HFFc6 (cell line): ENCODE data around the gene WHRN. TPM values are rescaled to one million over a fixed set of nuclear protein-coding genes. Genes with fewer than 3 reads are reported as not detected.

Experiments used
- DNase-seq: peaks from one replicate; pipeline ENCODE4 v3.0.0-alpha.2; 2018
- H3K27ac Mint-ChIP-seq: 2 replicates; pipeline ENCODE4 v1.8.0; 2020; ENCODE audit warnings: mild to moderate bottlenecking, mixed read lengths
- H3K27me3 Mint-ChIP-seq: 2 replicates; pipeline ENCODE4 v1.8.0; 2021; ENCODE audit warnings: mild to moderate bottlenecking, moderate library complexity, mixed read lengths; ENCODE audit not compliant: insufficient read depth
- H3K36me3 Mint-ChIP-seq: 2 replicates; pipeline ENCODE4 v1.8.0; 2021; ENCODE audit warnings: low read depth, mixed read lengths
- H3K4me1 Mint-ChIP-seq: 2 replicates; pipeline ENCODE4 v1.8.0; 2020; ENCODE audit warnings: low read depth, mixed read lengths
- H3K4me3 Mint-ChIP-seq: 2 replicates; pipeline ENCODE4 v1.8.0; 2020; ENCODE audit warnings: mild to moderate bottlenecking, moderate library complexity, mixed read lengths
- H3K9me3 Mint-ChIP-seq: 2 replicates; pipeline ENCODE4 v1.8.0; 2020; ENCODE audit warnings: mild to moderate bottlenecking, mixed read lengths
- total RNA-seq, 6 experiments: library from RNA; stranded (reverse); fragmentation: NEBNext Ultra II Directional; extraction: Animal tissue kit (Norgen Biotek cat#: 25700); gene quantifications; 2 replicates in 1 of 6; 3 replicates in 5 of 6; pipeline ENCODE4 v1.2.3, GENCODE V29; 2021
- TF ChIP-seq, protein P1 (sequence below): fragments of 200-600 bp; sonication (generic); IDR thresholded peaks from 2 replicates; pipeline ENCODE4 v1.5.0; 2021; ENCODE audit warnings: antibody characterized with exemption, mild to moderate bottlenecking

The WHRN gene
- total RNA-seq, 6 experiments from 2014 or later, result 3.0 to 4.8 (median 3.6) TPM

DNA sequence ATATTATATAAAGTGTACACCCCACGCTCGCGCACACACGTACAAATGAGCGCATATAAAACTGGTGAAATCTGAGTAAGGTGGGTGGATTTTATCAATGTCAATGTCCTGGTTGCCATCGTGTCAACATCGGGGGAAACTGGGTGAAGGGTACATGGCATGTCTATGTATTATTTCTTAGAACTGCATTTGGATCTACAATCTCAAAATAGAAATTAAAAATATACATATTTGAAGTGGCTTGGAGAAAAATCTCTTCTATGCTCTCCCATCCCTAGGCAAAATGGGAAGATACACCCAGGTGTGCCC, 763 bp upstream of the WHRN start:
- no peak for DNase-seq
- Mint-ChIP-seq H3K4me1 (peaks cover 33% of the 10 kb centered on the region), H3K4me3 (peak overlapping the region; percentile 90), H3K9me3 (no peaks in the 10 kb centered on the region), H3K27me3 (peaks cover 29% of the 10 kb centered on the region), H3K36me3 (no peaks in the 10 kb centered on the region), H3K27ac (peak overlapping the region; percentile 93)
- TF ChIP-seq, protein P1, sequence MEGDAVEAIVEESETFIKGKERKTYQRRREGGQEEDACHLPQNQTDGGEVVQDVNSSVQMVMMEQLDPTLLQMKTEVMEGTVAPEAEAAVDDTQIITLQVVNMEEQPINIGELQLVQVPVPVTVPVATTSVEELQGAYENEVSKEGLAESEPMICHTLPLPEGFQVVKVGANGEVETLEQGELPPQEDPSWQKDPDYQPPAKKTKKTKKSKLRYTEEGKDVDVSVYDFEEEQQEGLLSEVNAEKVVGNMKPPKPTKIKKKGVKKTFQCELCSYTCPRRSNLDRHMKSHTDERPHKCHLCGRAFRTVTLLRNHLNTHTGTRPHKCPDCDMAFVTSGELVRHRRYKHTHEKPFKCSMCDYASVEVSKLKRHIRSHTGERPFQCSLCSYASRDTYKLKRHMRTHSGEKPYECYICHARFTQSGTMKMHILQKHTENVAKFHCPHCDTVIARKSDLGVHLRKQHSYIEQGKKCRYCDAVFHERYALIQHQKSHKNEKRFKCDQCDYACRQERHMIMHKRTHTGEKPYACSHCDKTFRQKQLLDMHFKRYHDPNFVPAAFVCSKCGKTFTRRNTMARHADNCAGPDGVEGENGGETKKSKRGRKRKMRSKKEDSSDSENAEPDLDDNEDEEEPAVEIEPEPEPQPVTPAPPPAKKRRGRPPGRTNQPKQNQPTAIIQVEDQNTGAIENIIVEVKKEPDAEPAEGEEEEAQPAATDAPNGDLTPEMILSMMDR, result no peak

DNA sequence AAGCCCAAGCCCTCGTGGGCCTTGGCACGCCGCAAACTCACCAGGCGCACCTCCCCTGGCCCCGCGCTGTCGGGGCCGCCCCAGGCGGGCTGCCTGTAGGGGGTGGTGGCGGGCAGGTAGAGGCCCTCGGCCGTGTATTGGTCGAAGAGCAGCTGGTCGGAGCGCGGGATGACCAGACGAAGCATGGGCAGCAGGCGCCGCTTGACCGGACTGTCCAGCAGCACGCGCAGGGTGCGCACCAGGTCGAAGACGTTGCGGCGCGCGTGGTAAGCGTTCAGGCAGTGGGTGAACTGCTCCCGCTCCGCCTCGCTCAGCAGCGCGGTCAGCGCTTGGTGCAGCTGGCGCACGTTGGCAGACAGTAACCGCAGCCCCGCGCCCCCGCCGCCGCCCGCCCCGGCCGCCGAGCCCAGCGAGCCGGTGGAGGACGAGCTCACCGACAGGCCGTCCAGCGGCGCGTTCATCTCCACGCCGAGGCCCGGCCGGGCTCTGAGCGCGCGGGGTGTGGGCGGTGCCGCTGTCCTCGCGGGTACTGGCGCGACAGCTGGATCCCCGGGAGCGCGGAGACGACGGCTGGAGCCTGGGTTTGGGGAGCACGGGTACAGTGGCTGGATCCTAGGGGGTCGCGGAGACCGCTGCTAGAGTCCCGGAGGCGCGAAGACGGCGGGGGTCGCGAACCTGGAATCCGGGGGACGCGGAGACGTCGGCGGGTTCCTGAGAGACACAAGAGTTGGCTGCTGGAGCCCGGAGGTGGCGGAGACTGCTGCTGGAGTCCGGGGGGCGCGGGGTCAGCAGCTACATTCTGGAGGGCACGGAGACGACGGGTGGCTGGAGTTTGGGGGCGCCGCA, 709 bp downstream of the WHRN start:
- TF ChIP-seq, protein P1, result peak; percentile 55; the same call in 1 of the 2 replicates
- no peaks in the 10 kb centered on the region for H3K36me3 Mint-ChIP-seq
- peaks cover 33% of the 10 kb centered on the region for H3K4me1 Mint-ChIP-seq
- peak overlapping the region; percentile 90 for H3K4me3 Mint-ChIP-seq
- H3K9me3 Mint-ChIP-seq, result no peaks in the 10 kb centered on the region
- peaks cover 26% of the 10 kb centered on the region for H3K27me3 Mint-ChIP-seq
- no peak for DNase-seq
- peak overlapping the region; percentile 73 for H3K27ac Mint-ChIP-seq

DNA sequence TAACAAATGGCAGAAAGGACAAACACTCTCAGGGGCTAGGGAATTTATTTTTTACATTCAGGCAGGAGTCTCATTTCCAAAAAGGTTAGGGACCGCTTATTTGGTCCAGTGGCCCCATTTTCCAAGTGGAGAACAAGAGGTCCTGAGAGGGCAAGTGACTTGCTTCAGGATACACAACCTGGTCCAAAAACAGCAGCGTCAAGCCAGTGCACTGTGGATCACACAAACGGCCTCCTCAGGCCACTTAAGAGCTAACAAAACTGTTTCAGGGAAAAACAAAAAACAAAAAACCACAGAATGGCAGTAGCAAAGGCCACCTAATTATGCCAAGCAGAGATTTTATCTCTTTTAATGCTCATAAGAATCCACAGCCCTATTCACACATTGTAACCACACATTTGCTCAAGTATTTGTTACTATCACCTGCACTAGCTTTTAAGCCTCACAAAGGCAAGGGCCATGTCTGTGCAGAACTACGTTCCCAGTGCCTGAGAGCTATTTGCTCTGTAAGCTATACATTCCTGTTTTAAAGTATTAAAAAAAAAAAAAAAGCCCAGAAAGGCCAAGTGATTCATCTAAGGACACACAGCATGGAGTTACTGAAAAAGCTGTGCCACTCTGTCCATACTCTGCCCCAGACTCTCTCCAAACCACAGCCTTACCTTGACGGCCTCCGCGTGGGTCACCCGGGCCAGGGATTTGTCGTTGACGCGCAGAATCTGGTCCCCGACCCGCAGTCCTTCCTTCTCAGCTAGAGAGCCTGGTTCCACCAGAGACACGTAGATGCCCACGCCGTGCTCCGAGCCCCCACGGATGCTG, 1.5 kb downstream of the WHRN start:
- Mint-ChIP-seq H3K36me3 (no peaks in the 10 kb centered on the region), H3K4me3 (peak overlapping the region; percentile 67), H3K9me3 (no peaks in the 10 kb centered on the region), H3K27me3 (peaks cover 19% of the 10 kb centered on the region), H3K27ac (no peak overlapping the region), H3K4me1 (peaks cover 33% of the 10 kb centered on the region)
- TF ChIP-seq, protein P1, result no peak
- no peak for DNase-seq

DNA sequence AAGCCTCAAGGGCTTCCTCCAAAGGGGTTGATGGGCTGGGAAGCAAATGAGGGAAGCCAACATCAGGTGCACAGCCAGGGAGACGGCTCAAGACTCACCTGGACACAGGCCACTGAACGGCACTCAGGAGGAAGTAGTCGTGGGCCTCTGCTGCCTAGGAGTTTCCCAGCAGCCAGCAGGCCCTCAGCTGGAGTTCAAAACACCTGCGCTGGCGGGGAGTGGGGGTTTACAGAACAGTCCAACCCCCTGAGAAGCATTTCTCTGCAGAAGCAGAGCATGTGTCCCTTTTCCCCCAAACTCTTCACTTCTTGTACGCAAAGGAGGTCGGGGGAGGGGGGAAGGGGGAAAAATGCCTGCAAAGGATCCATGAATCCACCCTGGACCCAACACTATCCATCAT, 2.3 kb downstream of the WHRN start:
- Mint-ChIP-seq H3K36me3 (no peaks in the 10 kb centered on the region), H3K27ac (no peak overlapping the region), H3K27me3 (peaks cover 12% of the 10 kb centered on the region), H3K9me3 (no peaks in the 10 kb centered on the region), H3K4me1 (peaks cover 33% of the 10 kb centered on the region), H3K4me3 (peak overlapping the region; percentile 26; the same call in 1 of the 2 replicates)
- no peak for DNase-seq
- TF ChIP-seq, protein P1, result no peak

DNA sequence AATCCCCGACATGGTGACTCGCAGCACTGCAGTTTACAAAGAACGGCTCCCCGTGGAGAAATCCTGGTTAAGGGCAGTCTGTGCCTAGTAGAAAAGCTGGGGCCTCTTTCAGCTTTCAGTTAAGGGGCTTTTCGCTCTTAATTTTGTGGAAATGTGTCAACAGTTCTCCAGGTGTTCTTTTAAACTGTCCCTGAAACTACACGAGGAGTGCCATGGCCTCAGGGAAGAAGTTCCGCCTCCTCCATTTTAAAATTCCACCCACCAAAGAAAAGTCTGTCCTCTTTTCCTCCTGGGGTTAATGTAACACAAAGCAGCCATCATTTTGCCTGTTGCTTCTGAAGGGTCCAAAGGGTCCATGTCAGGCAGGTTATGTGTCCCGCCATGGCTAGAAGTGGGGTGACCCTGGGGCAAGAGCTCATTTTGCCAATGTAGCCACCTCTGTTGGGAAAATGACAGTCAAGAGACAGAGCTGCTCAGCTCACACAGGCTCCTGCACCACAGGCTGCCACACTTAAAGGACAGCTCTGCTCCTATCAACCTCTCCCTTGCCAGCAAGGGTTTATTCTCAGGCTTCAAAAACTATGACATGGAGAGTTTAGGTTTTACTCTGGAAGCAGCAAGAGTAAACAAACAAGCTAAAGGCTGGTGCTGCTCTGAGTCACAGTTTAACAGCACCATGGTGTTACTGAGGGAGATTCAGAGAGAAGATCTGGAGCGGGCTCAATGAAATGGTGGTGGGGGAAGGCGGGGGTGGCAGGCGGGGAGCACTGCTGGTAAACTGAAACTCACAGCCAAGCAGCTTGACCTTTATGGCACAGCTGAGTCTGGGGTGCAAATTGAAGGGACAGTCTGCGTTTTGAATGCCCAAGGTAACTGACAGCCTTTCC, 3.2 kb downstream of the WHRN start:
- H3K4me3 Mint-ChIP-seq, result peak overlapping the region; percentile 26
- H3K9me3 Mint-ChIP-seq, result no peaks in the 10 kb centered on the region
- peak; percentile 79 for DNase-seq
- H3K36me3 Mint-ChIP-seq, result no peaks in the 10 kb centered on the region
- peak overlapping the region; percentile 74; the same call in 1 of the 2 replicates for H3K27ac Mint-ChIP-seq
- H3K4me1 Mint-ChIP-seq, result peaks cover 33% of the 10 kb centered on the region
- TF ChIP-seq, protein P1, result no peak
- H3K27me3 Mint-ChIP-seq, result peaks cover 10% of the 10 kb centered on the region
